HG02938 (cell line): Measurements from ENCODE around the gene ITIH3.

Experiments used
- ATAC-seq: cut with Tn5 transposase; IDR thresholded peaks from one replicate; pipeline ENCODE4 v1.9.1; 2021; ENCODE audit warnings: mild to moderate bottlenecking, moderate library complexity; ENCODE audit not compliant: unreplicated experiment

ITIH3 gene

GRCh38 chr3:52843108-52843865 lies 48.7 kb downstream of the ITIH3 start:
- ATAC-seq = no peak

- no peak for ATAC-seq
Observed at GRCh38 chr3:52843881-52844280, 49.3 kb downstream of the ITIH3 start.

- no peak for ATAC-seq
Observed at GRCh38 chr3:52844290-52844975, 49.8 kb downstream of the ITIH3 start.

- no peak for ATAC-seq
Observed at GRCh38 chr3:52845157-52845556, 50.6 kb downstream of the ITIH3 start.

GRCh38 chr3:52845691-52846431 lies 51.3 kb downstream of the ITIH3 start:
- ATAC-seq = no peak

GRCh38 chr3:52846432-52846965 lies 51.9 kb downstream of the ITIH3 start:
- no peak for ATAC-seq

- ATAC-seq = no peak
Observed at GRCh38 chr3:52847241-52847640, 52.6 kb downstream of the ITIH3 start.

GRCh38 chr3:52847726-52848125 lies 53.1 kb downstream of the ITIH3 start:
- ATAC-seq = no peak

GRCh38 chr3:52848617-52849016 lies 54.0 kb downstream of the ITIH3 start:
- no peak for ATAC-seq

GRCh38 chr3:52849656-52850055 lies 55.1 kb downstream of the ITIH3 start:
- no peak for ATAC-seq

- no peak for ATAC-seq
Observed at GRCh38 chr3:52851348-52851747, 56.8 kb downstream of the ITIH3 start.

- ATAC-seq = no peak
Observed at GRCh38 chr3:52852419-52852818, 57.8 kb downstream of the ITIH3 start.

GRCh38 chr3:52854013-52854412 lies 59.4 kb downstream of the ITIH3 start:
- ATAC-seq = no peak

- ATAC-seq = no peak
Observed at GRCh38 chr3:52856666-52857065, 62.1 kb downstream of the ITIH3 start.

- no peak for ATAC-seq
Observed at GRCh38 chr3:52857133-52857532, 62.5 kb downstream of the ITIH3 start.

GRCh38 chr3:52857864-52858263 lies 63.3 kb downstream of the ITIH3 start:
- no peak for ATAC-seq
